ENCODE data around the gene SIX1.

GRCh38 chr14:60647837-60648248 is 1.4 kb downstream of the SIX1 start:
- TF ChIP-seq CTCF (IDR thresholded peaks at IDR 0.05) (no peak), EP300 (IDR thresholded peaks at IDR 0.05) (no peak), POLR2AphosphoS5 (IDR thresholded peaks at IDR 0.05) (no peak)
